Activated CD4-positive, alpha-beta memory T cell treated with anti-CD3 and anti-CD28 coated beads for 36 hours (primary cell): ENCODE data around the gene CORO1C. TPM values are rescaled to one million over a fixed set of nuclear protein-coding genes. Genes with fewer than 3 reads are reported as not detected.

Experiments
- CTCF ChIA-PET: fragments of 350-600 bp; sonication (Branson Sonifier 250); formaldehyde crosslinking; loops from one replicate; lab custom pipeline; 2021; ENCODE audit warnings: antibody characterized with exemption, inconsistent platforms; lab: Charles Lee
- POLR2A ChIA-PET: fragments of 350-600 bp; sonication (Branson Sonifier 250); formaldehyde crosslinking; loops from one replicate; lab custom pipeline; 2021; ENCODE audit warnings: antibody characterized with exemption; lab: Charles Lee
- DNase-seq: peaks from one replicate; pipeline ENCODE4 v3.0.0-alpha.2; 2020
- H3K27ac Mint-ChIP-seq: one replicate; pipeline ENCODE4 v1.8.0; 2021; ENCODE audit warnings: mixed read lengths
- H3K27me3 Mint-ChIP-seq: one replicate; pipeline ENCODE4 v1.8.0; 2021; ENCODE audit warnings: mixed read lengths
- H3K36me3 Mint-ChIP-seq: one replicate; pipeline ENCODE4 v1.8.0; 2021; ENCODE audit warnings: mixed read lengths
- H3K4me1 Mint-ChIP-seq: one replicate; pipeline ENCODE4 v1.8.0; 2021; ENCODE audit warnings: low read depth, mixed read lengths
- H3K4me3 Mint-ChIP-seq: one replicate; pipeline ENCODE4 v1.8.0; 2021; ENCODE audit warnings: mild to moderate bottlenecking, mixed read lengths
- H3K9me3 Mint-ChIP-seq: one replicate; pipeline ENCODE4 v1.8.0; 2021; ENCODE audit warnings: mixed read lengths
- intact Hi-C: fragments of 100-400 bp; cut with micrococcal nuclease; formaldehyde crosslinking; loops from one replicate; pipeline ENCODE4 v1.15.1; 2023
- total RNA-seq, 2 experiments: library from RNA; stranded (reverse); gene quantifications; one replicate each; pipeline ENCODE4 v1.2.3, GENCODE V29; 2021

The CORO1C gene
- total RNA-seq, 2 experiments from 2014 or later, result 62.1 to 70.9 TPM

DNA sequence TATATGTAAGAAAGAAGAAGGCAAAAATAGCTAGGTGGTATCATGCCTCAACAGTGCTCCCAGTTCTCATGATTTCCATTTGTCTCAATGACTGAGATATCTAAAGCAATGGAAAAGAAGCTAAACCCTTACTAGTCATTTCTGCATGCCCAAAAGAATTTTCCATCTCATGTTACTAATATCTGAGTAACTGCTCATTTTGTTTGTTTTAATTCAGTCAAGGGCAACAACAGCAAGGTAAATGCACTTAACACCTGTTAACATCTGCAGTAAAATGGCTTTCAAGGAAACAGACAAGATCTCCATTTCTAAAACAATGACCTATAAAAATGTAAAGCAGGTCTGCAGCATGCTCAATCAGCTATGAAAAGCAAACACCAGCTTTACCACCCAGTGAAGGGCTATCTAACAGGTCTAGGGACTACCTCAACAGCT is 78.2 kb downstream of the CORO1C start:
- H3K36me3 Mint-ChIP-seq, result peaks cover 15% of the 10 kb centered on the region
- no peak for DNase-seq
- H3K27me3 Mint-ChIP-seq, result no peaks in the 10 kb centered on the region
- H3K4me3 Mint-ChIP-seq, result no peak overlapping the region
- H3K4me1 Mint-ChIP-seq, result peaks cover 22% of the 10 kb centered on the region
- H3K9me3 Mint-ChIP-seq, result no peaks in the 10 kb centered on the region
- ChIA-PET CTCF (interaction anchor here (0.6 to 3.5 kb wide), 5 partner anchors 12 to 150 kb away, joined by 4 to 15 read pairs (median 4); no protein-coding TSS in a partner anchor), POLR2A (interaction anchor here (1.0 to 1.7 kb wide), 3 partner anchors 11 to 20 kb away, joined by 3 to 9 read pairs (median 4); partner anchors contain the start of gene SELPLG)
- no peak overlapping the region for H3K27ac Mint-ChIP-seq
- intact Hi-C loops, result no loop called here

GRCh38 chr12:108650083-108650482 is 81.2 kb downstream of the CORO1C start:
- Mint-ChIP-seq H3K27ac (no peak overlapping the region), H3K27me3 (no peaks in the 10 kb centered on the region), H3K4me1 (peaks cover 38% of the 10 kb centered on the region), H3K4me3 (no peak overlapping the region), H3K9me3 (no peaks in the 10 kb centered on the region), H3K36me3 (peaks cover 18% of the 10 kb centered on the region)
- POLR2A ChIA-PET, result interaction anchor here (1.3 to 1.7 kb wide), 2 partner anchors 16 to 34 kb away, joined by 3 to 18 read pairs; partner anchors contain the start of gene SELPLG
- CTCF ChIA-PET, result interaction anchor here (0.7 to 1.9 kb wide), 6 partner anchors 10 to 153 kb away, joined by 3 to 11 read pairs (median 6); no protein-coding TSS in a partner anchor
- intact Hi-C loops, result no loop called here
- DNase-seq, result no peak

GRCh38 chr12:108649669-108650068 is 81.6 kb downstream of the CORO1C start:
- CTCF ChIA-PET, result interaction anchor here (0.8 to 1.9 kb wide), 5 partner anchors 14 to 154 kb away, joined by 3 to 11 read pairs (median 6); no protein-coding TSS in a partner anchor

GRCh38 chr12:108649126-108649525 is 82.2 kb downstream of the CORO1C start:
- ChIA-PET CTCF (interaction anchor here (1.5 to 1.9 kb wide), 3 partner anchors 13 to 154 kb away, joined by 6 to 11 read pairs (median 6); no protein-coding TSS in a partner anchor), POLR2A (interaction anchor here (0.7 to 1.7 kb wide), 4 partner anchors 15 to 45 kb away, joined by 3 to 18 read pairs (median 3); partner anchors contain the start of gene SELPLG)
- Mint-ChIP-seq H3K36me3 (peaks cover 18% of the 10 kb centered on the region), H3K27ac (peak overlapping the region; percentile 50), H3K4me3 (no peak overlapping the region), H3K4me1 (peaks cover 38% of the 10 kb centered on the region), H3K27me3 (no peaks in the 10 kb centered on the region), H3K9me3 (no peaks in the 10 kb centered on the region)
- no peak for DNase-seq
- intact Hi-C loops, result loop anchor here (1.0 kb wide), 2 partner anchors 17 to 42 kb away; no protein-coding TSS in a partner anchor

More at GRCh38 chr12:108649669-108650068, 81.6 kb downstream of the CORO1C start:
- Mint-ChIP-seq H3K27me3 (no peaks in the 10 kb centered on the region), H3K27ac (peak overlapping the region; percentile 50), H3K36me3 (peaks cover 18% of the 10 kb centered on the region), H3K4me1 (peaks cover 38% of the 10 kb centered on the region), H3K4me3 (no peak overlapping the region), H3K9me3 (no peaks in the 10 kb centered on the region)
- POLR2A ChIA-PET, result interaction anchor here (0.7 to 1.7 kb wide), 4 partner anchors 15 to 45 kb away, joined by 3 to 18 read pairs (median 3); partner anchors contain the start of gene SELPLG
- DNase-seq, result no peak
- intact Hi-C loops, result loop anchor here (1.0 kb wide), 2 partner anchors 17 to 42 kb away; no protein-coding TSS in a partner anchor

DNA sequence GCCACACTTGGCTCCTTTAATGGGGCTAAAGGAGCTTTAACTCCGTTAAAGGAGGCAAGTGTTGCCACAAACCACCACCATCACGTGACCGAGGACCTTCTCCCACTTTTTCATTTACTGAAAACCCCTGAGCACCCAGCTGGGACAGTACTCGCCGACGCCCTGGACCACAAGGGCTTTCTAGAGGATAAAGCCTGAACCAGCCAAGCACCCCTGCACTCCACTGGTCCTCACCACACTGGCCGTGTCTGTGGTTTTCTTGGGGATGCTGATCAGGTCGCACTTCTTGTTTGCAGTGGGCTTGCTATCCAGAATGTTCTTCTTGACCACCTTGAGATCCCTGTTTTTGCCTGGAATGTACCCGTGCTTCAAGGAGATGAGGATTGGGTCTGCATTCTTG is 82.9 kb downstream of the CORO1C start:
- CTCF ChIA-PET, result interaction anchor here (1.1 to 1.5 kb wide), 2 partner anchors 12 to 13 kb away, joined by 3 to 6 read pairs; no protein-coding TSS in a partner anchor
- Mint-ChIP-seq H3K36me3 (peaks cover 18% of the 10 kb centered on the region), H3K27ac (no peak overlapping the region), H3K4me3 (no peak overlapping the region), H3K4me1 (peaks cover 38% of the 10 kb centered on the region), H3K27me3 (no peaks in the 10 kb centered on the region), H3K9me3 (no peaks in the 10 kb centered on the region)
- intact Hi-C loops, result no loop called here
- POLR2A ChIA-PET, result no interaction called here
- no peak for DNase-seq

- Mint-ChIP-seq H3K27ac (no peak overlapping the region), H3K9me3 (no peaks in the 10 kb centered on the region), H3K27me3 (no peaks in the 10 kb centered on the region), H3K36me3 (peaks cover 18% of the 10 kb centered on the region), H3K4me3 (no peak overlapping the region), H3K4me1 (peaks cover 32% of the 10 kb centered on the region)
- DNase-seq, result no peak
- intact Hi-C loops, result no loop called here
- ChIA-PET POLR2A (no interaction called here), CTCF (interaction anchor here (1.0 to 2.3 kb wide), 4 partner anchors 13 to 82 kb away, joined by 3 to 9 read pairs (median 3); no protein-coding TSS in a partner anchor)
Measured at GRCh38 chr12:108647585-108648287, 83.6 kb downstream of the CORO1C start.

- H3K27me3 Mint-ChIP-seq, result no peaks in the 10 kb centered on the region
- peaks cover 18% of the 10 kb centered on the region for H3K36me3 Mint-ChIP-seq
- H3K4me1 Mint-ChIP-seq, result peaks cover 29% of the 10 kb centered on the region
- CTCF ChIA-PET, result interaction anchor here (0.8 to 2.5 kb wide), 9 partner anchors 12 to 157 kb away, joined by 3 to 9 read pairs (median 3); partner anchors contain the start of gene SART3
- H3K4me3 Mint-ChIP-seq, result peak overlapping the region; percentile 13
- no peaks in the 10 kb centered on the region for H3K9me3 Mint-ChIP-seq
- no peak for DNase-seq
- H3K27ac Mint-ChIP-seq, result peak overlapping the region; percentile 65
- POLR2A ChIA-PET, result interaction anchor here (1.1 to 2.0 kb wide), 3 partner anchors 13 to 85 kb away, joined by 3 to 13 read pairs (median 5); partner anchors contain the start of genes ISCU and SELPLG
- intact Hi-C loops, result no loop called here
Measured at GRCh38 chr12:108646600-108647579, 84.4 kb downstream of the CORO1C start.

- H3K9me3 Mint-ChIP-seq, result no peaks in the 10 kb centered on the region
- peaks cover 12% of the 10 kb centered on the region for H3K36me3 Mint-ChIP-seq
- CTCF ChIA-PET, result interaction anchor here (0.7 to 2.5 kb wide), 6 partner anchors 11 to 157 kb away, joined by 3 to 9 read pairs (median 6); partner anchors contain the start of gene SART3
- peak overlapping the region; percentile 65 for H3K27ac Mint-ChIP-seq
- POLR2A ChIA-PET, result interaction anchor here (1.1 to 2.0 kb wide), 5 partner anchors 10 to 84 kb away, joined by 3 to 13 read pairs (median 5); partner anchors contain the start of genes ISCU and SELPLG
- no peak for DNase-seq
- H3K4me3 Mint-ChIP-seq, result peak overlapping the region; percentile 13
- no peaks in the 10 kb centered on the region for H3K27me3 Mint-ChIP-seq
- intact Hi-C loops, result no loop called here
- peaks cover 29% of the 10 kb centered on the region for H3K4me1 Mint-ChIP-seq
Measured at GRCh38 chr12:108645686-108646599, 85.4 kb downstream of the CORO1C start.

DNA sequence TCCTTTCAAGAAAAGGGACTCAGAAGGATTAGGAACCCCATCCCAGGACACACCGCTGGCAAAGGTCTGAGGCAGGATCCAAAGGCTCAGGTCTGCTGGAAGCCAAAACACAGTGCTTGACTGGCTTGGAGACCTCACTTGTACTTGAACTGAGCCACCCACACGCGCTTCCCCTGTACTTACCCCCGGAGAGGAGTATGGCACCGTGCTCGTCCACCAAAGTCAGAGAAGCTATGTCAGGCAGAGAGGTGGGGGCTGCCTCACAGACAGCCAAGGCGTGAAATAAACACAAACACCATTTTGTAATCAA is 86.6 kb downstream of the CORO1C start:
- Mint-ChIP-seq H3K4me3 (no peak overlapping the region), H3K36me3 (peaks cover 12% of the 10 kb centered on the region), H3K27me3 (no peaks in the 10 kb centered on the region), H3K4me1 (peaks cover 35% of the 10 kb centered on the region), H3K9me3 (no peaks in the 10 kb centered on the region), H3K27ac (no peak overlapping the region)
- CTCF ChIA-PET, result interaction anchor here (2.3 to 2.5 kb wide), 2 partner anchors 27 to 159 kb away, joined by 8 to 9 read pairs; no protein-coding TSS in a partner anchor
- no peak for DNase-seq
- intact Hi-C loops, result no loop called here
- POLR2A ChIA-PET, result no interaction called here
